ENCODE results near the gene NCSTN.

Gene NCSTN

DNA sequence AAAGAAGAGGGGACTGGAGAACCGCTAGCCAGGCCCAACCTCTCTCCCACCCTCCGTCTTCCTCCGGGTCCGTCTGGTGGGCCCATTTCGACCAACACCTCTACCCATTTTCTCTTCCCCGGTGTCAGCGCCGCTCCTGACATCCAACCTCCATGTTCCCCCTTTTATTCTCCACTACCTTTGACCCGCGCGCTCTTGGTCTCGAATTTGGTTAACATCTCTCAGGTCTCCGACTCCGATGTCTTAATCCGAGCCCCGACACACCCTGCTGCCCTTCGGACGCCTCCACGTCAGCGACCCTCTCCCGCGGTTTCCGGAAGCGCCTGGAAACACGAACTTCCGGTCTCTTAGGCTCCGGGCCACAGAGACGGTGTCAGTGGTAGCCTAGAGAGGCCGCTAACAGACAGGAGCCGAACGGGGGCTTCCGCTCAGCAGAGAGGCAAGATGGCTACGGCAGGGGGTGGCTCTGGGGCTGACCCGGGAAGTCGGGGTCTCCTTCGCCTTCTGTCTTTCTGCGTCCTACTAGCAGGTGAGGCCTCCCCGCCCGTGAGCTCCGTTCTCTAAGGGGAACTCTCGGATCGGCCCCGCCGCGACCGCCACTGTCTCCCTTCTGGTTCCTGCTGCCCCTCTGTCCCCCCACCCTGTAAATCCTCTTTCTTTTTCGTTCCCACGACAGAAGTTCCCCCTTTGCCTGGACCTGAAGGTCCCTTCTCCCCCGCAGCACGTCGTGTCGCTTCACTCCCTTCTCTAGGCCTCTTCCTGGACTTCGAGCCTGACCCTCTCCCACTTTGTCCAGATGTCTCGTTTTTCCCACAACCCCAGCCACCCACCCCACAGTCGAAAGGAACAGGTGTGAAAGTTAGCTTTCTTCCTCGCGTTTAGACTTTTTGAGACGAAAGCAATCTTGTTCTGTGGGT is at the start of gene NCSTN, which contains the start of gene COPA:
TSS of gene NCSTN (plus strand) at position 431 of the 917 bp plus-strand sequence. CDS start at position 445, 14 bp downstream.
TSS of gene COPA (minus strand) at position 298 of the 917 bp plus-strand sequence. CDS start at position 218, 80 bp downstream.
- peak; percentile 97 for DNase-seq

- no peak for DNase-seq
Measured at GRCh38 chr1:160296036-160296435, 47.1 kb upstream of the NCSTN start.

DNA sequence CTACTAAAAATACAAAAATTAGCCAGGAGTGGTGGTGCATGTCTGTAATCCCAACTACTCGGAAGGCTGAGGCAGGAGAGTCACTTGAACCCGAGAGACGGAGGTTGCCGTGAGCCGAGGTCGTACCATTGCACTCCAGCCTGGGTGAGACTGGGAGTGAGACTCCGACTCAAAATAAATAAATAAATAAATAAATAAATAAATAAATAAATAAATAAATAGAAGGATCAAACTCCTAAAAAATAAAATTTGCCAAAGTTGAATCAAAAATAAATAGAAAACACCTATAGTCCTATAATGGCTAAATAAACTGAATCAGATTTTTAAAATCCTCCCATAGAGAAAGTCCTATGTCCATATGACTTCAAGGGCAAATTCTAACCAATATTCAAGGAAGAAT is 43.0 kb upstream of the NCSTN start:
- no peak for DNase-seq

DNA sequence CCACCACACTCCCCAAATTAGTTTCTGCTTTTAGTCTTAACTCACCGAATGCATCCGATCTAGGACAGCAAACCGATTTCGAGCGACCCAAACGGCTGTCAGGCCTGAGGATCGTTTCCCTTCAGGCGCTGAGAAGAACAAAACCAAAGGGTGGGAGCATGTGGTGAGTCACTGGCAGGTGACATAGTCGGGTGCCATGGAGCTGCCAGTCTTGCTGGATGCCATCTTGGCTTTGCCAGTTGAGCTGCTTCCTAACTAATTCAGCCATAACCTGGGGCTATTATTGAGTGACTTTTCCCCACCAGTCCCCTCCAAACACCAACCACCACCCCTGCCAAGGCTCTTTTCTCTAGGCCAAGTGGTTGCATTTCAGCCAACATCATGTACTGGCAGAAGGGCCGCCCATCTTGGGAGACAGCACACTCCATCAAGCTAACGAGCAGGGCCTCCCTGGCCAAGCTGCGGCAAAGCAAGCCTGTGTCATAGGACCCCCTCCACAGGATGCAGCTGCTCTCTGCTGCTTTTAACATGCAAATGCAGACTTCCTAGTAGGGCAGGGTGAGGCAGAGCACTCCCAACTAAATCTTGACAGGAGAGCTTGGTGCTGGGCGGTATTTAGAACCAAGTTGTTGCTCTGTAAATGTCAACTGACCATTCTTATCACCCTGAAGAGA is 35.9 kb upstream of the NCSTN start:
- no peak for DNase-seq

- DNase-seq: no peak
Measured at GRCh38 chr1:160308451-160309184, 34.6 kb upstream of the NCSTN start.

GRCh38 chr1:160309185-160309557 is 34.0 kb upstream of the NCSTN start:
- DNase-seq: no peak

GRCh38 chr1:160309571-160309970 is 33.6 kb upstream of the NCSTN start:
- DNase-seq: no peak

- no peak for DNase-seq
Measured at GRCh38 chr1:160315359-160315758, 27.8 kb upstream of the NCSTN start.

GRCh38 chr1:160322831-160323230 is 20.4 kb upstream of the NCSTN start:
- DNase-seq: no peak

DNA sequence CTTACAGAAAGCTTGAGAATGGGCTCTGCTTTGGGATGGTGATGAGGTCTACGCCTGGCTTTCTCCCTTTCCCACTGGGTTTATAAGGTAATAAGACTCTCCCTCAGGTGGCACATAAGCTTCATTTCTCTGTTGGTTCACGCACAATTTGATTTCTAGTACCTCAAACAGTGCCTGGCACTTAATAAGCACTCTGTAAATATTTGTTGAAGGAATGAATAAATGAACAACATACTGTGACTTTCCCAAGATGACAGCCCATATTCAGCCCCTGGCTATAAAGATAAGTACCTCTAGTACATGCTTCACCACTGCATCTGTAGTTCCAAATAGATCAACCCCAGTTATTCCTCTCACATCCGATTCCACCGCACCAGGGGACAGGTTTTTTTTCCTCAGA is 17.9 kb upstream of the NCSTN start:
- DNase-seq: no peak

- no peak for DNase-seq
Measured at GRCh38 chr1:160326418-160326817, 16.8 kb upstream of the NCSTN start.

DNA sequence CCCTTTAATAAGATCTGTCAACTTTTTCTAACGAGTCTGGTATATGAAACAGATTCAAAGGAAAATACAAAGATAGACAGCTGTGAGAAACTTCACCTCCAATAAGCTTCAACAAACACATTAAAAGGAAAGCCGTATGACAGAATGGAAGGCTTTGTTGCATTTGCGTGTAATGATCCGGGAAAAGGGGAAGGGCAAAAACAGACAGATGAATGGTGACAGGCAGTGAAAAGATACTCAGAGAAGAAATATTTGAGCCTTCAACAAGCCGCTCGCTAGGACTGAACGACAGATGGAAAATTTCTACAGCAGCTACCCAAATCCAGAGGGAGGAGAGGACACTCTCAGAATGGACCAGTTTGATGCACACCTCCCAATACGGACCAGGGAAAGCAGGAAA is 15.0 kb upstream of the NCSTN start:
- no peak for DNase-seq

- no peak for DNase-seq
Measured at GRCh38 chr1:160330119-160330518, 13.1 kb upstream of the NCSTN start.

- DNase-seq: no peak
Measured at GRCh38 chr1:160332516-160332915, 10.7 kb upstream of the NCSTN start.

DNA sequence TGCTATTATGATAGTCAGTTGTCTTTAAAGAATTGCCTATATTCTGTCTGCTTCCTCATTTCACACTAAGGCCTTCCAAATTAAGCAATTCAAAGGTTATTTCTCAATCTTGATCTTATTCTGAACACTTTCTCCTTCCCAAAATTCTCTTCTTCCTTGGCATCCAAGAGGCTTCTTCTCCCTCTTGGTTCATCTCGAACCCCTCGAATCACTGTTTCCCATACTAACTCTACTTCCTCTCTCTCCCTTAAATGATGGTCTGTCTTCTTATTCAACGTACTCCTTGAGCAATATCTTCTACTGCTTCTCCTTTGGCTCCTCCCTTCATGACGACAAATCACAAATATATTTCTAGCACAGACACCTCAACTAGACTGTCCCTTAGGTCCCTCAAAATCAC is 4.6 kb upstream of the NCSTN start:
- no peak for DNase-seq

- no peak for DNase-seq
Measured at GRCh38 chr1:160340146-160340545, 3.0 kb upstream of the NCSTN start.

DNA sequence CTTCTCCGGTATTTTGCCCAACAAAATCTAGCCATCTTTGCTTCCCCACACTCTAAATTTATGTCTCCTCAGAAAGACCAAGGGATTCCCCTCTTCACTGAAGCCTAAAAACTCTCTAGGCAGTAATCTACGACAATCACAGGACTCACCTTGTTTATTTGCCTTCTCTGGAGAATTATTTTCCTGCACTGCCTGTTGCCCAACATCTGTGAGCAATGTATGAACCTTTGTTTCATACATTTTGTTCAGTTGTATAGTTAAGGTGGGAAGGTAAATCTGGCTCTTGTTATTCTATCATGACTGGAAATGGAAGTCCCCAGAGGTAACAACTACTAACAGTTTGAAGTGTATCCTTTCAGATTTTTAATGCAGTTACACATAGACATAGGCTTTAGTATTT is 2.3 kb upstream of the NCSTN start:
- no peak for DNase-seq

DNA sequence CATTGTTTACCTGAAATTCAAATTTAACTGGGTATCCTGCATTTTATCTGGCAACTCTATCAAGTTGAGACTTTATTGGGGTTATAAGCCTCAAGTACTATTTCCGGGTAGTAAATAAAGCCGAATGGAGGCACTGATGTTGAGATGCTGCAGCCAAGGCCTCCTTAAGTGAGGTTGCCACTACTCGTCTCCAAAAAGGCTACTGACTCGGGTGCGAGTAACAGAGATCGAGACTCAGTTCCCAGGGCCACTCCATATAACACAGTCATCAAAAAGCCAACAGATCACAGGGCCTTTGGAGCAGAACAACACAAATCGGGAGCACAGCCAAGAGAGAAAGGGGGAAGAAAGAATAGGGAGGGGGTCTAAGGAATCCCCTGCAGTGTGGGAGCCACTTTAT is 657 bp upstream of the NCSTN start:
- peak; percentile 12 for DNase-seq

GRCh38 chr1:160344241-160344640 is 1.1 kb downstream of the NCSTN start:
- DNase-seq: no peak

DNA sequence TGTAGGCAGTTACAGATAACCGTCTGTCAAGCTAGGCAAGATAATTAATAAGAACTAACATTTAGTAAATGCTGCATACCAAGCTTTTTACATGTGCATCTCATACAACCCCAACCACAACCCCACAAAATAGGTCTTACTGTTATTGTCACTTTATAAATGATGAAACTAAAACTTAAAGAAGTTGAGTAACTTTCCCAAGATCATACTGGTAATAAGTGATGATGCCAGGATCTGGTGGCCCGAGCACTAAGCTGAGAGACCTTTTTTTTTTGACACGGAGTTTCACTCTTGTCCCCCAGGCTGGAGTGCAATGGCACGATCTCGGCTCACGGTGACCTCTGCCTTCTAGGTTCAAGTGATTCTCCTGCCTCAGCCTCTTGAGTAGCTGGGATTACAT is 1.8 kb downstream of the NCSTN start:
- no peak for DNase-seq

- DNase-seq: no peak
Measured at GRCh38 chr1:160346463-160346862, 3.3 kb downstream of the NCSTN start.

DNA sequence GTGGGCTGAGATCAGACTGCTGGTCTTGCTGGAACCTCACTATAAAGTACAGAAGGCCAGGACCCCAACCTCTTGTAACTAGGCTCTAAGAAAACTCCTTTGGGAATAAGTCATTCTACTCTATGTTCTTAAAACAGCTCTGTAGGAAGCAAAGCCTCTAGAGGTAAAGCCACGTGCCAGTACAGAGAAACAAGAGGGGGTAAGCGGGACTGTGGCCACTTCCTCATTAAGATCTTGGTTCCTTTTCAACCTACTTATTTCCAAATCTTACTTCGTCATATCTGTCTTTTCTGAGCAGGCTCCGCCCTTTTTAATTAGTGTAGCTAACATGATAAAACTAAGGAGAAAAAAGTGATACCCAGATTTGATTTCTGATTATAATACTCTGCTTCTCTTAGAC is 3.8 kb downstream of the NCSTN start:
- no peak for DNase-seq

DNA sequence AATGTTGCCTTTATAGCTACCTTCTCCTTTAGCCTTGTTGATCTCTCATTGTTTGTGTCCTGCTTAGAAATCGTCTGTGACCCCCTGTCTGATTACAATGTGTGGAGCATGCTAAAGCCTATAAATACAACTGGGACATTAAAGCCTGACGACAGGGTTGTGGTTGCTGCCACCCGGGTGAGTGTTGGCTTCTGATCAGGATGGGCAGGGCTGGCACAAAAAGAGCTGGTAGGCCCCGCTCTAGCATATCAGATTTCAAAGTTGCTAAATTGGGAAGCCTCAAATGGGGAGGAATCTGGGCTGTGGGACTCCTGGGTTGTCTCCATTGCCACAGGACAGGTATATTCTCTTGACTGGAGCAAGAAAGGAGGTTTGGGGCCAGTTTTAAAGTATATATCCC is 8.4 kb downstream of the NCSTN start:
- DNase-seq: no peak

- DNase-seq: no peak
Measured at GRCh38 chr1:160352555-160352954, 9.4 kb downstream of the NCSTN start.

All from fibroblast of skin of right biceps (primary cell).